IPS-18a (cell line): ENCODE data around the gene CCNI.

Experiments
- H3K27ac ChIP-seq: one replicate; pipeline ENCODE4 v1.5.1; 2013; ENCODE audit warnings: low read length
- H3K27me3 ChIP-seq: one replicate; pipeline ENCODE4 v1.6.1; 2013; ENCODE audit warnings: mild to moderate bottlenecking, low read length; ENCODE audit not compliant: control insufficient read depth, insufficient read depth
- H3K36me3 ChIP-seq: one replicate; pipeline ENCODE4 v1.6.1; 2013; ENCODE audit warnings: low read depth, low read length; ENCODE audit not compliant: control insufficient read depth
- H3K4me1 ChIP-seq: one replicate; pipeline ENCODE4 v1.6.1; 2013; ENCODE audit warnings: low read depth, low read length; ENCODE audit not compliant: control insufficient read depth
- H3K4me3 ChIP-seq: one replicate; pipeline ENCODE4 v1.5.1; 2013; ENCODE audit warnings: low read length
- H3K9ac ChIP-seq: one replicate; pipeline ENCODE4 v1.6.1; 2013; ENCODE audit warnings: mild to moderate bottlenecking, low read length, moderate library complexity
- H3K9me3 ChIP-seq: one replicate; pipeline ENCODE4 v1.6.1; 2013; ENCODE audit warnings: low read depth, low read length; ENCODE audit not compliant: control insufficient read depth

Gene CCNI

GRCh38 chr4:77075869-77076799 lies at the start of gene CCNI:
TSS of gene CCNI (minus strand) at chr4:77075989. CDS start at chr4:77066362, 9,627 bp downstream.
- Histone ChIP-seq H3K9me3 (no peaks in the 10 kb centered on the region), H3K36me3 (no peaks in the 10 kb centered on the region), H3K9ac (peak within 1 kb of the TSS; percentile 97), H3K4me3 (peak within 1 kb of the TSS; percentile 95), H3K4me1 (peaks cover 8% of the 10 kb centered on the region), H3K27ac (peak within 1 kb of the TSS; percentile 100), H3K27me3 (no peaks in the 10 kb centered on the region)

DNA sequence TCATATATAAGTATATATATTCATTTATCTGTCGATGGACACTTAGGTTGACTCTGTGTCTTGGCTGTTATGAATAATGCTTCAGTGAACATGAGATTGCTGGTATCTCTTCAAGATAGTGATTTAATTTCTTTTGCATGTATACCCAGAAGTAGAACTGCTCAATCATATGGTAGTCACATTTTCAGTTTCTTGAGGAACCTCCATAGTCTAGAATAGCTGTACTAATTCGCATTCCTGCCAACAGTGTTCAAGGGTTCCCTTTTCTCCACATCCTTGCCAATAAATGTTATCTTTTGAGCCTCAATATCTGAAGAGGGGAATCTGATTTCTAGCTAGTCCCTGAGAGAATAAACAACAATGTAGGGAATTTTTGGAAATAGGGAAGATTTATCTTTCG lies 48.8 kb upstream of the CCNI start:
- Histone ChIP-seq H3K27ac (no peak overlapping the region), H3K4me1 (no peaks in the 10 kb centered on the region), H3K36me3 (no peaks in the 10 kb centered on the region), H3K4me3 (no peak overlapping the region), H3K9ac (no peak overlapping the region), H3K9me3 (no peaks in the 10 kb centered on the region), H3K27me3 (no peaks in the 10 kb centered on the region)

DNA sequence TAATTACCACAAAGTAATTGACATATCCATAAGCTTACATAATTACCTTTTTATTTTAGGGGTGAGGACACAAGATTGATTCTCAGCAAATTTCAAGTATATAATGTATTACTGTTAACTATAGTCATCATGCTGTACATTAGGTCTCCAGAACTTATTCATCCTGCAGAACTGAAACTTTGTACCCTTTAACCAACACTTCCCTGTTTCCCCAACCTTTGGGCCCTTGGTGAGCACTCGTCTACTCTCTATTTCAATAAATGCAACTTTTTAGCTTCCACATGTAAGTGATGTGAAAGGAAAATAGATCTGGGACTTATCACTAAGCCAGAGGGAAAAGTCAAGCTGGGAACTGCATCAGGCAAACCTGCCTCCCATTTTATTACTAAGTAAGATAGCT lies 47.6 kb upstream of the CCNI start:
- H3K36me3 ChIP-seq = no peaks in the 10 kb centered on the region
- no peak overlapping the region for H3K4me3 ChIP-seq
- H3K9me3 ChIP-seq = no peaks in the 10 kb centered on the region
- no peaks in the 10 kb centered on the region for H3K27me3 ChIP-seq
- no peak overlapping the region for H3K9ac ChIP-seq
- H3K4me1 ChIP-seq = no peaks in the 10 kb centered on the region
- H3K27ac ChIP-seq = no peak overlapping the region

GRCh38 chr4:77122656-77123055 lies 46.9 kb upstream of the CCNI start:
- no peak overlapping the region for H3K9ac ChIP-seq
- no peaks in the 10 kb centered on the region for H3K9me3 ChIP-seq
- no peak overlapping the region for H3K27ac ChIP-seq
- H3K36me3 ChIP-seq = no peaks in the 10 kb centered on the region
- no peaks in the 10 kb centered on the region for H3K27me3 ChIP-seq
- H3K4me1 ChIP-seq = no peaks in the 10 kb centered on the region
- H3K4me3 ChIP-seq = no peak overlapping the region

DNA sequence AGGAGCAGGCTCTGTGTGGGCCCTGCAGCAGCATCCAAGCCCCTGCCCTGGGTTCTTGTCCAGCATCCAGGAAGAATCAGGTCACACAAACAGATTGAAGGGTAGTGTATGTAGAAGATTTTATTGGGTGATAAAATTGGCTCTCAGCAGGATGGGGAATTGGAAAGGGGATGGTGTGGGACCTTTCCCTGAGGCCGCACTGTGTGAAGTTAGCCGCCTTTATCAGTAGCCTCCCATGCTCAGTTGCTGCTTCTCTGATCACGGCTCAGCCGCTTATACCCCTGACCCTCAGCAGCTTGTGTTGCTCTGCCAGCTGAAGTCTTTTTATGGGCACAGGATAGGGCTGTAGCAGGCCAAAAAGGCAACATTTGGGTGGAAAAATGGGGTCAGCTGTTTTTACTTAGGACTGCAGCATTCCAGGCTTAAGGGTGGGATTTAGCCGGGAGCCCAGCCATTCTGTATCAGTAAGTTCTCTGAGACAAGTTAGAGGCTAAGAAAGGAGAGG lies 46.0 kb upstream of the CCNI start:
- Histone ChIP-seq H3K27me3 (no peaks in the 10 kb centered on the region), H3K9me3 (no peaks in the 10 kb centered on the region), H3K4me3 (no peak overlapping the region), H3K4me1 (no peaks in the 10 kb centered on the region), H3K9ac (no peak overlapping the region), H3K36me3 (no peaks in the 10 kb centered on the region), H3K27ac (no peak overlapping the region)

- no peaks in the 10 kb centered on the region for H3K27me3 ChIP-seq
- no peaks in the 10 kb centered on the region for H3K36me3 ChIP-seq
- H3K4me3 ChIP-seq = no peak overlapping the region
- no peak overlapping the region for H3K9ac ChIP-seq
- H3K27ac ChIP-seq = no peak overlapping the region
- no peaks in the 10 kb centered on the region for H3K4me1 ChIP-seq
- no peaks in the 10 kb centered on the region for H3K9me3 ChIP-seq
Measured at GRCh38 chr4:77120886-77121508, 45.2 kb upstream of the CCNI start.

DNA sequence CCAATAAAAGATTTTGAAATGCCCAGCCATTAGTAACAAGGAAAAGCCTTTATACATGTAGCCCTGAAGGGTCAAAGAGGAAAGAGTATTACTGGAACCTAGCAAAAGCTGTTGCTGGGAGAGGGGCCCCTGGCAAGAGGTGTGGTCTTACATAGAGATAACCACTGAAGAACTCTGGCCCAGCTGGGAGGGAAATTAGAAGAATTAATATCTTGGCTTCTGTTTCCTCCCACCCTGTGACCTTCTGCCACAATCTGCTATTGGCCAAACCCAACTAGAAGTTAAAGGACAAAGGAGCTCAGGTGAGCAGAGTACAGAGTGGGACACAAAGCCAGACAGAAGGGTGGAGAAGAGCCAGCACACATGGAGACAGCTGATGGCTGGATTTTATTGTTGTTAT lies 41.9 kb upstream of the CCNI start:
- Histone ChIP-seq H3K36me3 (no peaks in the 10 kb centered on the region), H3K27ac (no peak overlapping the region), H3K9ac (no peak overlapping the region), H3K27me3 (no peaks in the 10 kb centered on the region), H3K9me3 (no peaks in the 10 kb centered on the region), H3K4me3 (no peak overlapping the region), H3K4me1 (no peaks in the 10 kb centered on the region)

- Histone ChIP-seq H3K4me3 (no peak overlapping the region), H3K9me3 (no peaks in the 10 kb centered on the region), H3K27ac (no peak overlapping the region), H3K4me1 (no peaks in the 10 kb centered on the region), H3K36me3 (no peaks in the 10 kb centered on the region), H3K9ac (no peak overlapping the region), H3K27me3 (no peaks in the 10 kb centered on the region)
Measured at GRCh38 chr4:77113069-77113468, 37.3 kb upstream of the CCNI start.

GRCh38 chr4:77110730-77111129 lies 34.9 kb upstream of the CCNI start:
- H3K36me3 ChIP-seq = no peaks in the 10 kb centered on the region
- no peak overlapping the region for H3K9ac ChIP-seq
- H3K4me3 ChIP-seq = no peak overlapping the region
- H3K27me3 ChIP-seq = no peaks in the 10 kb centered on the region
- no peak overlapping the region for H3K27ac ChIP-seq
- no peaks in the 10 kb centered on the region for H3K4me1 ChIP-seq
- H3K9me3 ChIP-seq = no peaks in the 10 kb centered on the region

DNA sequence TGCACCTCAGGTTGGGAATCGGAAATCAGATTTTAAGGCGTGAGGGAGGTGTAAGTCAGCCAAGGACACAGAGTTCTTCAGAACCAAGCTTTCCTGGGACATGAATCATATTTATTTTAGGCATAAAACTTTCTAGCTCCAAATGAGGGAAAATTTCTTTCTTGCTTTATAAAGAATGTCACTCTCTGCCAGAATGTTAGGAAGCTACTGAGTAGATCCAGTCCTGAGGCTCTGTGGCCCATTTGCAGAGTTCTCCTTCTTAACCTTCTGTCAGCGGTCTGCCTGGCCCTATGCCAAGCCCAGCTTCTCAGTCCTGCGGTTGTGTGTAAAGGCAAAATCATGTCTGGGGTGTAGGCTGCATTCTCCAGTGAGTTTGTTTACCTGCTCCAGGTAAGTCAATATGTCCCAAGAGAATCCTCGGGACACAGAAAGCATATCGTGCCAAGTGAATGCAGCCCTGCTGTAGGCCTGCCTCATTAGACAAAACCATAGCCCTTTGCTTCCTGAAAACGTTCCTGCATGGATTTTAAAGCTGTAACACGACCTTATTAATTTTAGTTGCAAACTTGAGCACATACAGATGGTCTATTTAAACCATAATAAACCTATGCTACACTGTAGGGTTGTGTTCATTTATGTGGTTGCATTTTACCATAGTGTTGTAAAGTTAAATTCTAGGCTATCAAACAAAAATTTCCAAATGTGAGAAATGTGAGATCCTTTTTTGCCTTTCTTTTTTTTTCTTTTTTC lies 29.2 kb upstream of the CCNI start:
- Histone ChIP-seq H3K4me1 (no peaks in the 10 kb centered on the region), H3K36me3 (no peaks in the 10 kb centered on the region), H3K27ac (no peak overlapping the region), H3K9me3 (no peaks in the 10 kb centered on the region), H3K9ac (no peak overlapping the region), H3K4me3 (no peak overlapping the region), H3K27me3 (no peaks in the 10 kb centered on the region)

GRCh38 chr4:77104388-77104787 lies 28.6 kb upstream of the CCNI start:
- Histone ChIP-seq H3K27me3 (no peaks in the 10 kb centered on the region), H3K36me3 (no peaks in the 10 kb centered on the region), H3K4me3 (no peak overlapping the region), H3K9ac (no peak overlapping the region), H3K27ac (no peak overlapping the region), H3K4me1 (no peaks in the 10 kb centered on the region), H3K9me3 (no peaks in the 10 kb centered on the region)
